Activated naive CD8-positive, alpha-beta T cell (primary cell): ENCODE data around the gene MNT.
"Not testable (repeated sequence)": the region's sequence is repeated elsewhere in the genome, so short reads cannot be mapped to it uniquely, and the experiment has no call there.

ENCODE experiments used
- H3K27ac Mint-ChIP-seq: one replicate; pipeline ENCODE4 v1.8.0; 2021; ENCODE audit warnings: mixed read lengths
- H3K27me3 Mint-ChIP-seq: one replicate; pipeline ENCODE4 v1.8.0; 2021; ENCODE audit warnings: mixed read lengths
- H3K36me3 Mint-ChIP-seq: one replicate; pipeline ENCODE4 v1.8.0; 2021; ENCODE audit warnings: mixed read lengths
- H3K4me1 Mint-ChIP-seq: one replicate; pipeline ENCODE4 v1.8.0; 2021; ENCODE audit warnings: low read depth, mixed read lengths
- H3K4me3 Mint-ChIP-seq: one replicate; pipeline ENCODE4 v1.8.0; 2021; ENCODE audit warnings: mild to moderate bottlenecking, mixed read lengths
- H3K9me3 Mint-ChIP-seq: one replicate; pipeline ENCODE4 v1.8.0; 2021; ENCODE audit warnings: low read depth, mixed read lengths

Gene MNT

DNA sequence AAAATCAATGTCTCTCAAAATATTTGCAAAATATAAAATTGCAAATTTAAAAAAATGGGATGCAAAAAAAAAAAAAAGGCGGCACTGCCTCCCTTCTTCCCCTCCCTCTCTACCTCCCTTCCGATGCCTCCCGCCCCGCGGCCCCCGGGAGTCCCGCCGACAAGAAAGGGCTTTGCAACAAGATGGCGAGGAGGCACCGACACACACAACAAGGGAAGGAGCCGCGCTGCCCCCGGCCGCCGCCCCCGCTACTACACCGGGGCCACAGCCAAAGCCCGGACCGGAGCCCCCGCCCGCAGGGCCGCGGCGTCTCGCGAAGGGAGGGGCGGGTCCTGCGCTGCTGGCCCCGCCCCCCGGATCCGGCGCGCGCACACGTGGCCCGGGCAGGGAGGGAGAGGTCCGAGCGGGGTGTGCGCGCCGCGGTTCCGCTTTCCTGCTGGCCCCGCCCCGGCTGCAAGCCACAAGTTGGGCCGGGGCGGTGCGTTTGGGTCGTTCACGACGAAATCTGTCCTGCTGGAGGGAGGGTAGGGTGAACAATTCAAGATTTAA, at the start of gene MNT:
MNT (minus strand) TSS at position 184 of the 549 bp plus-strand sequence. CDS start 348 bp downstream, outside the sequence.
- H3K27me3 Mint-ChIP-seq: no peaks in the 10 kb centered on the region
- no peaks in the 10 kb centered on the region for H3K36me3 Mint-ChIP-seq
- H3K4me1 Mint-ChIP-seq: peaks cover 43% of the 10 kb centered on the region
- H3K27ac Mint-ChIP-seq: peak within 1 kb of the TSS; percentile 99
- no peaks in the 10 kb centered on the region for H3K9me3 Mint-ChIP-seq
- peak within 1 kb of the TSS; percentile 95 for H3K4me3 Mint-ChIP-seq

GRCh38 chr17:2450016-2450650, 49.3 kb upstream of the MNT start:
- H3K27me3 Mint-ChIP-seq: no peaks in the 10 kb centered on the region
- peaks cover 6% of the 10 kb centered on the region for H3K4me1 Mint-ChIP-seq
- H3K9me3 Mint-ChIP-seq: no peaks in the 10 kb centered on the region
- no peak overlapping the region for H3K4me3 Mint-ChIP-seq
- H3K36me3 Mint-ChIP-seq: peaks cover 8% of the 10 kb centered on the region
- peak overlapping the region; percentile 61 for H3K27ac Mint-ChIP-seq

DNA sequence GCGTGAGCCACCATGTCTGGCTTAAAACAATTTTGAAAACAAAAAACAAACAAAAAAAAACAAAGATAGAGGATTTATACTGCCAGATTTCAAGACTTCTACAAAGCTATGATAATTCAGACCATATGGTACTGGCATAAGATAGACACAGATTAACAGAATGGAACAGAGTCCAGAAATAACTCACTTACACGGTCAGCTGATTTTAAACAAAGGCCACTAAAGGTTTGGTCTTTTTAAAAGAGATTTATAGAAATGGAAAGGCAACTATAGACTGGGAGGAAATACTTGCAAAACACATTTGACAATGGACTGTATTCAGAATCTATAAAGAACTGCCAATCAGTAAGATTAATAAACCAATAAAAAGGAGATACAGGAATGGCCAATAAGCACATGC, 48.6 kb upstream of the MNT start:
- H3K27ac Mint-ChIP-seq: peak overlapping the region; percentile 34
- no peaks in the 10 kb centered on the region for H3K27me3 Mint-ChIP-seq
- H3K9me3 Mint-ChIP-seq: no peaks in the 10 kb centered on the region

GRCh38 chr17:2447479-2447878, 46.6 kb upstream of the MNT start:
- H3K4me3 Mint-ChIP-seq, H3K9me3 Mint-ChIP-seq, H3K27ac Mint-ChIP-seq, H3K27me3 Mint-ChIP-seq, H3K4me1 Mint-ChIP-seq, H3K36me3 Mint-ChIP-seq: not testable (repeated sequence)

More for the DNA sequence above, 48.6 kb upstream of the MNT start:
- H3K4me3 Mint-ChIP-seq: no peak overlapping the region
- H3K4me1 Mint-ChIP-seq: peaks cover 6% of the 10 kb centered on the region
- H3K36me3 Mint-ChIP-seq: peaks cover 8% of the 10 kb centered on the region

- H3K4me3 Mint-ChIP-seq: no peak overlapping the region
- H3K36me3 Mint-ChIP-seq: peaks cover 14% of the 10 kb centered on the region
- no peak overlapping the region for H3K27ac Mint-ChIP-seq
- no peaks in the 10 kb centered on the region for H3K27me3 Mint-ChIP-seq
- H3K9me3 Mint-ChIP-seq: no peaks in the 10 kb centered on the region
- peaks cover 2% of the 10 kb centered on the region for H3K4me1 Mint-ChIP-seq
Measured at GRCh38 chr17:2445638-2446037, 44.8 kb upstream of the MNT start.

GRCh38 chr17:2444382-2444781, 43.5 kb upstream of the MNT start:
- H3K27me3 Mint-ChIP-seq: no peaks in the 10 kb centered on the region
- H3K27ac Mint-ChIP-seq: no peak overlapping the region
- peaks cover 12% of the 10 kb centered on the region for H3K36me3 Mint-ChIP-seq
- peaks cover 2% of the 10 kb centered on the region for H3K4me1 Mint-ChIP-seq
- H3K9me3 Mint-ChIP-seq: no peaks in the 10 kb centered on the region
- H3K4me3 Mint-ChIP-seq: no peak overlapping the region

DNA sequence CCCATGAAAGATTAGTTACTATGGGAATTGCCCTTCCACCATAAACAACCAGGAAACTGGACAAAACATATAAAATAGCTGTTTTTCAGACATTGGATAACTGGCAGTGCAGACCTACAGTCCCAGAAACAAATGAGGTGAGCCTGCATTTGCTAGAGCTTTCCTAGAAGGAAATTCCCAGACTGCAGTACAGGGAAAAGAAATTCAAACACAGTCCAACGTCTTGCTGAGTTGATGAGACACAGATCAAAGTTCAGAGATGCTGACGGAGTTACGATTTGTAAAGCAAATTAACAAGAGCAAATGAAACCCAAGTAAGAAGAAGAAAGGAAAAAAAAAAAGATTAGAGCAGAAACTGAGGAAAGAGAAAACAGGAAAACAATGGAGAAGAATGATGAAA, 41.3 kb upstream of the MNT start:
- Mint-ChIP-seq H3K27me3 (no peaks in the 10 kb centered on the region), H3K9me3 (no peaks in the 10 kb centered on the region), H3K36me3 (peaks cover 13% of the 10 kb centered on the region), H3K4me3 (no peak overlapping the region), H3K4me1 (peaks cover 2% of the 10 kb centered on the region), H3K27ac (no peak overlapping the region)

DNA sequence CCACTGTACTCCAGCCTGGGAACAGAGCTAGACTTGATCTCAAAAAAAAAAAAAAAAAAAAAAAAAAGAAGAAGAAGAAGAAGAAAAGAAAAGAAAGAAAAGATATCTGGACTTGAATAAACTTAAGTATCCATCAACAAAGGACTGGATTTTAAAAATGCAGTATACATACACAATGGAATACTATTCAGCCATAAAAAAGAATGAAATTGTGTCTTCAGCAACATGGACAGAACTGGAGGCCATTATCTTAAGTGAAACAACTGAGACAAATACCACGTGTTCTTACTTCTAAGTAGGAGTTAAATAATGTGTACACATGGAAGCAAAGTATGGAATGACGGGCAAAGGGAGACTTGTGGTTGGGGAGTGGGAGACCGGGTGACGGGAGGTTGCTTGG, 40.1 kb upstream of the MNT start:
- H3K4me3 Mint-ChIP-seq: no peak overlapping the region
- H3K27ac Mint-ChIP-seq: no peak overlapping the region
- no peaks in the 10 kb centered on the region for H3K27me3 Mint-ChIP-seq
- no peaks in the 10 kb centered on the region for H3K9me3 Mint-ChIP-seq
- peaks cover 10% of the 10 kb centered on the region for H3K36me3 Mint-ChIP-seq
- H3K4me1 Mint-ChIP-seq: peaks cover under 1% of the 10 kb centered on the region

- H3K9me3 Mint-ChIP-seq, H3K27ac Mint-ChIP-seq, H3K36me3 Mint-ChIP-seq, H3K4me1 Mint-ChIP-seq, H3K4me3 Mint-ChIP-seq, H3K27me3 Mint-ChIP-seq: not testable (repeated sequence)
Measured at GRCh38 chr17:2439997-2440396, 39.1 kb upstream of the MNT start.

DNA sequence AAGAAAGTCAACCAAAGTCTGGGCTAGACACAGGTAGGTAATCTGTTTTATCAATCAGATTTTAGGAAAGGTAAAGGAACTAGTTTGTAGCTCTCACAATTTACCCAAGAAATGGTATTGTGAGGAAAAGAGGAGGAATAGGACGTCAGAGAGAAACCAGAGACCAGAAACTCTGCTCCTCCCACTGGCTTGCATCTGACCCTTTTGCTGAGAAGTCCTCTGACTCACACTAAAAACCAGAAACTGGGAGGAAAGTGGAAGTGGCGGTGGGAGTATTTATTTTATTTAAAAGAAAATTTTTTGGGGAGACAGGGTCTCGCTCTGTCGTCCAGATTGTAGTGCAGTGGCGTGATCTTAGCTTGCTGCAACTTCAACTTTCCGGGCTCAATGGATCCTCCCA, 38.0 kb upstream of the MNT start:
- Mint-ChIP-seq H3K9me3 (no peaks in the 10 kb centered on the region), H3K4me3 (no peak overlapping the region), H3K36me3 (peaks cover 8% of the 10 kb centered on the region), H3K27me3 (no peaks in the 10 kb centered on the region), H3K4me1 (no peaks in the 10 kb centered on the region), H3K27ac (no peak overlapping the region)

- Mint-ChIP-seq H3K27me3 (no peaks in the 10 kb centered on the region), H3K4me1 (no peaks in the 10 kb centered on the region), H3K36me3 (peaks cover 12% of the 10 kb centered on the region), H3K27ac (no peak overlapping the region), H3K9me3 (no peaks in the 10 kb centered on the region), H3K4me3 (no peak overlapping the region)
Measured at GRCh38 chr17:2436316-2436905, 35.6 kb upstream of the MNT start.

- Mint-ChIP-seq H3K27me3 (no peaks in the 10 kb centered on the region), H3K9me3 (no peaks in the 10 kb centered on the region), H3K36me3 (peaks cover 7% of the 10 kb centered on the region), H3K4me3 (no peak overlapping the region), H3K4me1 (no peaks in the 10 kb centered on the region), H3K27ac (no peak overlapping the region)
Measured at GRCh38 chr17:2435862-2436261, 35.0 kb upstream of the MNT start.

DNA sequence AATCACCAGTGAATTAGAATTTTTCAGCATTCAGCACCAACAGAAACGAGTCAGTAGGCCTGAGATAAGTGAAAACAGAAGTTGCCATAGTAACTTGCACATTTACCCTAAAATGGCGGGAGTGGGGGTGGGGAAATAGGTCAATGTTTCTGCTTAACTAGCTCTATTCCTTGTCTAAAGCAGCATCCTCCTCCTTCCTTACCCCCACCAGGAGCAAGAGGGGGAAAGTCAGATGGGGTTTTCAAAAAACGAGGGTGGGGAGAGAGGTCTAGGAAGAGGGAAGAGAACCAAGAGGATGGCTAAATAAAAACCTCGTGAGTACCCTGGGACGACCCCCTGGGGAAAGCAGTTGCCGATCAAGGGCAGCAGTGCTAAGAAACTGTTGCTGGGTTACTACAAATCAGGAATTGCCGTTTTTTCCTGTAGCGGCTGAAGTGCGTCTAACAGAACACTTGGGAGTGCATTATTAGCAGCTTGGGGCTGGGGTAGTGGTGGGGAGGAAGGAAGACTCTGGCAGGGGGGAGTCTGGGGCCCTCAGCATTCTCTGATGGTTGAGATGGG, 34.4 kb upstream of the MNT start:
- Mint-ChIP-seq H3K4me1 (no peaks in the 10 kb centered on the region), H3K4me3 (no peak overlapping the region), H3K36me3 (peaks cover 7% of the 10 kb centered on the region), H3K9me3 (no peaks in the 10 kb centered on the region), H3K27ac (no peak overlapping the region), H3K27me3 (no peaks in the 10 kb centered on the region)

DNA sequence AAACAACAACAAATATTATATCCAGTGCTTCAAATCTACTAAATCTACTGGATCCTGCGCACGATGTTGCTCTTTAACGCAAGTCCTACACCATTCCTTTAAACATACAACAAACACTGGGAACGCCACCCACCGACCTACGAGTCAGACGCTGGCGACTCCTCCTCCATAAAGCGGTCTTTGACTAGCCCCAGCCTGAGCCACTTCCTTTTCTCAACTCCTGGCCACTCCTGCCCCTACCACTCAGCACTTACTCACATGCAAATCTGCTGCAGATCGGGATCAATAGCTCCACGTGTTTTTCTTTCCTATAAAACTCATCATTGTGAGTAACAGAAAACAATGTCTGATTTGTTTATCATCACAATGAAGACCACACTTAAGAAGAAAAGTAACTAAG, 32.8 kb upstream of the MNT start:
- Mint-ChIP-seq H3K27ac (peak overlapping the region; percentile 64), H3K4me3 (no peak overlapping the region), H3K9me3 (no peaks in the 10 kb centered on the region), H3K4me1 (no peaks in the 10 kb centered on the region), H3K27me3 (no peaks in the 10 kb centered on the region), H3K36me3 (peaks cover 7% of the 10 kb centered on the region)

DNA sequence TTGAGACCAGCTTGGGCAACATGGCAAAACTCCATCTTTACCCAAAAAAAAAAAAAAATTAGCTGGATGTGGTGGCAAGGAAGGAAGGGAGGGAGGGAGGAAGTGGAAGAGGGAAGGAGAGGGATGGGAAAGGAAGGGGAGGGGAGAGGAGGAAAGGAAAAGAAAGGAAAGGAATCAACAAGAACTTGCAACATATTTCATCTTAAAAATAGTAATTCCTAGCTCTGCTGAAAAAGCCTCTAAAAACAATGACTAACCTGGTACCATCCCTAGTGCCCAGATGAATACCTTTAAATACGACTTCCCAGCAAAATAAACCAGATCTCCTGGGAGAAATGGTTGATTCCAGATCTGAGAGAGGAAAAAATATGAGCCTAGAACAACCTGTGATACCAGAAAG, 27.1 kb upstream of the MNT start:
- Mint-ChIP-seq H3K9me3 (no peaks in the 10 kb centered on the region), H3K36me3 (peaks cover 2% of the 10 kb centered on the region), H3K4me3 (no peak overlapping the region), H3K27me3 (no peaks in the 10 kb centered on the region), H3K4me1 (peaks cover 2% of the 10 kb centered on the region), H3K27ac (no peak overlapping the region)
